ENCODE results near the gene MRPL17.

DNA sequence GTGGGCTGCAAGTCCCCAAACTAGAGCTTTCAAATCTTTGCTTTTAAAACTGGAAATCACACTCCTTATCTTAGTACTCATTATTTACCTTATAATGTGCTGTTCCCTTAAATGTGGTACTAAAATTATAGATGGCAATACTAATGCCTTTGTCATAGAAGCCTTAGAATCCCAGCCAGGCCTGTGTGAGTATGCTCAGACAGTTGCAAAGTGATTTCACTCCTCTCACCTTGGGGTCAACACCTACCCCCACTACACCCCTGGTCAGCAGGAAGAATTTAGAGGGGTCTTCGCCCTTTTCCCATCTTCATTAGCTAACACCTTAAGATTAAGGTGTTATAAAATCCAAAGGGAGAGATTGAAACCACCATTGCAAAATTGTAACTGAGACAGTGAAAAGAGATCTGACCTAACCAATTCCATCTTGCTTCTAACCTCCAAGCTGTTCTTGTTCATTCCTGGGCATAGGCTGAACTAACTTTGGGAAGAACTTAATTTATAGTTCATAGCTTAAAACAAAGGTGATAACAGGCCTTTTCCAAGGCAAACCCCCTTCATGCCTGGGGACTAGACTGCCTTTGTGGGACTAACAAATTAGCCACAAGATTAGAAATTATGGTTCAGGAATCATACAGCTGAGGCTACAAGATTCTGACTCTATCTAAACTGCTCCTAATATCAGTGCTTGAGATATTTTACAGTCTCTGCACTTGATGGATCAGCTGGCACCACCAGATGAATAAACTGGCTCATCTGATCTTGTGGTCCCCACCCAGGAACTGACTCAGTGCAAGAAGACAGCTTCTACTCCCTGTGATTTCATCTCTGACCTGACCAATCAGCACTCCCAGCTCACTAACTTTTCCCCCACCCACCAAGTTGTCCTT is 10.4 kb upstream of the MRPL17 start:
- no peak for TF ChIP-seq ZNF274 (IDR thresholded peaks at IDR 0.05; ENCODE audit: low read depth, low read length)
- TF ChIP-seq YY1 (IDR thresholded peaks at IDR 0.05; ENCODE audit: insufficient read depth, insufficient read length): no peak
- TF ChIP-seq SUZ12 (IDR thresholded peaks at IDR 0.05; ENCODE audit: extremely low read depth, insufficient read depth, insufficient read length): no peak

All from NT2/D1 (cell line).